ENCODE results near the gene FOXP1.

DNA sequence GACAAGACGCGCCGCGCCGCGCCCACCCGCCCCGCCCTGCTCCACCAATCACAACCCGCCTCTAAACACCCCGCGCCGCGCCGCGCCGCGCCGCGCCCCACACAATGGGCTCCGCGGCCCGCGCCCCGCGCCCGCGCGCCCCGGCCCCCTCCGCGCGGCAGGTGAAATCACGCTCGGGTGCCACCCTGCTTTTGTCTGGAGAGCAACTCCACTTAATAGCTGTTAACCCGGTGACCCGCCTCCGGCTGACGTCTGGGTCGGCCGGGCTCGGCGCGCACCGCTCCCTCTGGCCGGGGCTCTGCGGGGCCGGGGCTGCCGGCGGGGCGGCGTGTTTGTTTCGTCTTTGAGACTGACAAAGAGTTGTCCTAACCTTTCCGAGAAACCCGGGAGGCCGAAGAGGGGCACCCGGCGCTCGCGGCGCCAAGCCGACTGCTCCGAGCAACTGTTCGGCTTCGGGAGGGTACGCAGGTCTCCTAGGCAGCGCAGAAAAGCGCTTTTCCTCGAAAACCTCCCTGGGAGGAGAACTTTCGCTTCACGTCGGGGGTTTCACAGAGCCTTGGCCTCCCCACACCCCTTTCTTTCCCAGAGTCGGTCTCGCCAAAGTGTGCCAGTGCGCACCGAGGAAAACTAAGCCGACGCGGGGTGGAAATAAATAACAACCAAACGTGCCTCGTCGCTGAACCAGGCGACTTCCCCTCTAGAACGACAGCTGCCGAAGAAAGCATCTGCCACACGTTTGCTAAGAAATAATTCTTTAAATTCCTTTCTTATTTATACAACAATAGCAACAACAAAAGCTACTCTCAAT is 518.4 kb downstream of the FOXP1 start:
- TF ChIP-seq, protein P1, sequence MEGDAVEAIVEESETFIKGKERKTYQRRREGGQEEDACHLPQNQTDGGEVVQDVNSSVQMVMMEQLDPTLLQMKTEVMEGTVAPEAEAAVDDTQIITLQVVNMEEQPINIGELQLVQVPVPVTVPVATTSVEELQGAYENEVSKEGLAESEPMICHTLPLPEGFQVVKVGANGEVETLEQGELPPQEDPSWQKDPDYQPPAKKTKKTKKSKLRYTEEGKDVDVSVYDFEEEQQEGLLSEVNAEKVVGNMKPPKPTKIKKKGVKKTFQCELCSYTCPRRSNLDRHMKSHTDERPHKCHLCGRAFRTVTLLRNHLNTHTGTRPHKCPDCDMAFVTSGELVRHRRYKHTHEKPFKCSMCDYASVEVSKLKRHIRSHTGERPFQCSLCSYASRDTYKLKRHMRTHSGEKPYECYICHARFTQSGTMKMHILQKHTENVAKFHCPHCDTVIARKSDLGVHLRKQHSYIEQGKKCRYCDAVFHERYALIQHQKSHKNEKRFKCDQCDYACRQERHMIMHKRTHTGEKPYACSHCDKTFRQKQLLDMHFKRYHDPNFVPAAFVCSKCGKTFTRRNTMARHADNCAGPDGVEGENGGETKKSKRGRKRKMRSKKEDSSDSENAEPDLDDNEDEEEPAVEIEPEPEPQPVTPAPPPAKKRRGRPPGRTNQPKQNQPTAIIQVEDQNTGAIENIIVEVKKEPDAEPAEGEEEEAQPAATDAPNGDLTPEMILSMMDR (IDR thresholded peaks at IDR 0.05; ENCODE audit: low read depth, low read length): no peak
- no peak for TF ChIP-seq EZH2phosphoT487 (IDR thresholded peaks at IDR 0.05; ENCODE audit: low read depth)

Measured in OCI-LY3 (cell line).